GM21526 (cell line): ENCODE results near the gene ZNF516.
"Not testable (repeated sequence)": the region's sequence is repeated elsewhere in the genome, so short reads cannot be mapped to it uniquely, and the experiment has no call there.

Source experiments
- ATAC-seq: cut with Tn5 transposase; IDR thresholded peaks from one replicate; pipeline ENCODE4 v1.9.1; 2021; ENCODE audit warnings: moderate library complexity; ENCODE audit not compliant: unreplicated experiment, low FRiP score

The ZNF516 gene

GRCh38 chr18:76474824-76475223, 20.2 kb downstream of the ZNF516 start:
- ATAC-seq = no peak

DNA sequence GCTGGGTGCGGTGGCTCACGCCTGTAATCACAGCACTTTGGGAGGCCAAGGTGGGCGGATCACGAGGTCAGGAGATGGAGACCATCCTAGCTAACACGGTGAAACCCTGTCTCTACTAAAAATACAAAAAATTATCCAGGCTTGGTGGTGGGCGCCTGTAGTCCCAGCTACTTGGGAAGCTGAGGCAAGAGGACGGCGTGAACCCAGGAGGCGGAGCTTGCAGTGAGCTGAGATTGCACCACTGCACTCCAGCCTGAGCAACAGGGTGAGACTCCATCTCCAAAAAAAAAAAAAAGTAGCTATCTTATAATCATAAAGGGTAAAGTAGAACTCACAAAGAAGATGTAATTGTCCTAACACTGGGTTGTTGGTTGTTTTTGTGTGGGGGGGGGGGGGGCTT, 21.5 kb downstream of the ZNF516 start:
- not testable (repeated sequence) for ATAC-seq

DNA sequence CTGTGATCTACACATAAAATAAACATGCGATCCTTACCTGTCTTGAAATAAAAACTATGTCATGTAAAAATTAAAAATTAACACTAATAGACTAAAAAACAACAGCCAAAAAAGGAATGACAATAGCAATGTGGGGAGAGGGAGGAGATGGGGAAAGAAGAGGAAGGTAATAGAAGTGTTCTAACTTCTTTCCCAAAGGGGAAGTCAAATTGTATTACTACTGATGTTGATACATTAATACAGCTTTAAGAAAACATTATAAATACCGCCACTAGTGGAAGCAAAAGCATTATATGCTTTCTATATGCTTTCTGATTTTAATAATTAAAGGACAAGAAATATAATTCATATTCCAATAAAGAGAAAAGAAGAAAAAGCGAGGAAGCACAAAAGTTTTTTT, 22.2 kb downstream of the ZNF516 start:
- ATAC-seq = no peak

GRCh38 chr18:76471593-76471992, 23.4 kb downstream of the ZNF516 start:
- ATAC-seq = no peak

DNA sequence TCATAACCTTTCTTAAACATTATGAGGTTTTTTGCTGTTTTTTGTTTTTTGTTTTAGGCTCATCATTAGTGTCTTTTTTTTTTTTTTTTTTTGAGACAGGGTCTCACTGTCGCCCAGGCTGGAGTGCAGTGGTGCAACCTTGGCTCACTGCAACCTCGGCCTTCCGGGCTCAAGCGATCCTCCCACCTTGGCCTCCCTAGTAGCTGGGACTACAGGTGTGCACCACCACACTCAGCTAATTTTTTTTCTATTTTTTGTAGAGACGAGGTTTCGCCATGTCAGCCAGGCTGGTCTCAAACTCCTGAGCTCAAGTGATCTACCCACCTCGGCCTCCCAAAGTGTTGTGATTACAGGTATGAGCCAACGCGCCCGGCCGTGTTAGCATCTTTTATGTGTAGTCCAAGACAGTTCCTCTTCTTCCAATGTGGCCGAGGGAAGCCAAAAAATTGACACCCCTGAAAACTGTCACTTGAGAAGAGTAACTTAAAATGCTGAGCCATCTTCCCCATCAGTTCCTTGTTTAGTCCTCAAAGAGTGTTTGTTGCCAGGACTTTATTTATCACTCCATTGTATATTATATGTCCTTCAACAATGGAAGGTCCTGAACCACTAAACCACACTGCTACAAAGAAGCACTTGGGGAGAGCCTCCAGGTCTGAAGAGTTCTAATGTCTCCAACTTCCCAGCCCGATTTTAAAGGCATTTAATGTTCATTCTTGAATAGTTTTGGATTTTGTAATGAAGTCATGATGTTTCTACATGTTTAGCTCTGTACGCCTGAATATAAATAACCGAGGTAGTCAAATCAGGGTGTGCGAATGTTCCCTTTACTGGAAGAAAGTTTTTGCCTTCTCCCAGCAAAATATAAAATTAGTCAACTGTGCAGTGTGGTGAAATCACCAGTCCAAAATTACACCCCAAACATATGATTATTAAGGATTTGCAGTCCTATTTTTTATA, 26.4 kb downstream of the ZNF516 start:
- ATAC-seq = no peak

- ATAC-seq = no peak
These were observed 27.5 kb downstream of the ZNF516 start for GRCh38 chr18:76467371-76468190.

DNA sequence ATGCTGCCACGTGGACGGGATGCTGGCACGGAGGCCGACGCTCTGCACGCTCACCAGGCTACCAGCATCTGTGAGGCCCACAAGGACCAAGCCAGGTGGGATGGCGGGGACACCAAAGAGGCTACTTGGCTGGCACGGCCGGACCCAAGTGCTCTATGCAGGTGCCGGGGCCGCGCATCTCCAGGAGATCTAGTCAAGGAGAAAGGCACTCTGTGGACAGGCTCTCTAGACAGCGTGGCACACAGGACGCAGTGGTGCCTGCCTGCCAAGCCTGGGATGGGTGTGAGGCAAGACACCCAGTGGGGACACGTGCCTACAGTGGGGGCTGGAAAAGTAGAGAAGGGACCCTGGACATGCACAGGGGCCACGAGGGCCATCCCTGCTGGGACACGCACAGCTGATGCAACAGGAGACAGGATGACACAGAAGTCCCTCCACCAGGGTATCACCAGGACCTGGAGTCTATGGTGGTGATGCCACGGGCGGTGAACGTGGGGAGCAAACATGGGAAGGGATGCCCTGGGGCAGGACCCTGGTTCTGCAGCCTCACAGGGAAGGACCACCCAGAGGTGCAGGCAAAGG, 28.5 kb downstream of the ZNF516 start:
- no peak for ATAC-seq

DNA sequence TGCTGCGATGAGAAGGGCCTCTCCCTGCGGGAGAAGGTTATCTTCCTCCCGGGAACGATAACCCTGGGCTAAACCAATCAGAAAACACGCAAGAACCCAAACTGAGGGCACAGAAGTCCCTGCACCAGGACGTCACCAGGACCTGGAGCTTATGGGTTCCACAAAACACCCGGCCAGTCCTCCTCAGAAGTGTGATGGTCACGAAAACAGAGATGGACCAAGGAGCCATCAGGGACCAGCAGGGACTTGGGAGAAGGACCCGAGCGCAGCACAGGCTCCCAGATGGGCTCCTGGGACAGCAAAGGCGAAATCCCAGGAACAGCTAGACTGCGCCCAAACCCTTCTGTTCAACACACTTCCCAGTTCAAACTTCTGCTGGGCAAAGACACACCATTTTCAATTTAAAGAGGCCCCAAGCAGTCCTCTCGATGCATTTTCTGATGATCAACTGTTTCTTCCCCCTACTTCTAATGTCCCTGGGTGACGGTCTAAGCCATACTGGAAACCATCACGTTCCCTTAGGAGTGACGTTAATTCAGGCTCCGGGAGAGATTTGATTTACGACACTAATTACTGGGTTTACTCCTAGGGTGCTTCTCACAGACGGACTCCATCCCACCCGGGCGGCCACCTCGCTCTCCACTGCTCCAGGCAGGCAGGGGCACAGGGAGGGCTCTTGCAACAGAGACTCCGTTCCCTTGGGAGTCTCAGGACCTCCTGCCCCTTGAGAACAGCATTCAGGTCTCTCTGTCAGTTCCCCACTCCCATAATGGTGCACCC, 29.2 kb downstream of the ZNF516 start:
- ATAC-seq = no peak

- no peak for ATAC-seq
These were observed 30.5 kb downstream of the ZNF516 start for GRCh38 chr18:76464281-76465259.

- ATAC-seq = no peak
These were observed 31.2 kb downstream of the ZNF516 start for GRCh38 chr18:76463872-76464271.

- no peak for ATAC-seq
These were observed 31.7 kb downstream of the ZNF516 start for GRCh38 chr18:76463358-76463757.

GRCh38 chr18:76462326-76462694, 32.7 kb downstream of the ZNF516 start:
- ATAC-seq = no peak

DNA sequence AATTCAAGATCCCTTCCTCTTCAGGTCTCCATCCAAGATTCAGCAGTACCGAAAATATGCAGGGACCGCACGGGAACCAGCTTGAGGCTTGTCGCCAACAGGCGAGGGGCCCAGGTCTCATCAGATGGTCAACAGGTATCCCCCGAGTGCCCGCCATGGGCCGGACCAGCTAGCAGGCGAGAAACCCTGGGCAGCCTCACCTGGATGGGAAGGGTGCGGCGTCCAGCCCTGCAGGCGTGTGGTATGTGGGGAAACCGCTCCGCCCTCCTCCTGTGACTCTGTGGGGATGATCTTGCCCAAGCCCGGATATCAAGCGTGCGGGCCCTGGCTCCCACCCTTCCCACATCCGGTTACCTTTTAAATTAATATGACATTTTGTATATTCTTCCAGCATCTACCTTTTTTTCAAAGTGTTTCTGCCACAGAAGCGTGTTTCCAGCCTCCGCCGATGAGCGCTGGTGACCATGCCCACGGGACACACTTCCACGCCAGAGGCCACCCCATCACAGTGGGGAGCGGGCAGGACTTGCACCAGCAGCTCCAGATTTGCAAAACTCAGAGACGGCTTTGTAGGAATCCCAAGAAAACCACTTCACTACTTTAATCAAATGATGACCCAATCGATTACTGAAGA, 33.2 kb downstream of the ZNF516 start:
- no peak for ATAC-seq

GRCh38 chr18:76461148-76461547, 33.9 kb downstream of the ZNF516 start:
- ATAC-seq = no peak

- no peak for ATAC-seq
These were observed 34.6 kb downstream of the ZNF516 start for GRCh38 chr18:76460482-76460881.

- no peak for ATAC-seq
These were observed 35.2 kb downstream of the ZNF516 start for GRCh38 chr18:76459687-76460350.

- ATAC-seq = no peak
These were observed 35.7 kb downstream of the ZNF516 start for GRCh38 chr18:76459312-76459686.
